Vagina (tissue), 2 donors: ENCODE results near the gene PAPOLB. TPM values are rescaled to one million over a fixed set of nuclear protein-coding genes. Genes with fewer than 3 reads are reported as not detected.
"Not testable (repeated sequence)": the region's sequence is repeated elsewhere in the genome, so short reads cannot be mapped to it uniquely, and the experiment has no call there.

Experiments
- DNase-seq, 2 donors: peaks; one replicate each; pipeline ENCODE4 v3.0.0-alpha.2; 2017; ENCODE audit errors: extremely low spot score in 2 of 2
- H3K27ac ChIP-seq: fragments of 200-600 bp; sonication (generic); one replicate; pipeline ENCODE4 v1.5.1; 2019
- H3K27me3 ChIP-seq: fragments of 200-600 bp; sonication (generic); one replicate; pipeline ENCODE4 v1.5.1; 2019
- H3K36me3 ChIP-seq, 2 donors: fragments of 200-600 bp; sonication (generic); one replicate each; pipeline ENCODE4 v1.5.1; 2017 to 2019
- H3K4me1 ChIP-seq: fragments of 200-600 bp; sonication (generic); one replicate; pipeline ENCODE4 v1.5.1; 2019
- H3K4me3 ChIP-seq, 2 donors: fragments of 200-600 bp; sonication (generic); 1 replicate in 1 of 2; 2 replicates in 1 of 2; pipeline ENCODE4 v1.5.1; 2016 to 2019
- H3K9me3 ChIP-seq: fragments of 200-600 bp; sonication (generic); one replicate; pipeline ENCODE4 v1.5.1; 2019
- POLR2A ChIP-seq, 2 donors: fragments of 450-650 bp; IDR thresholded peaks; one replicate each; pipeline ENCODE4 v1.6.1; 2017; ENCODE audit warnings: antibody characterized with exemption in 2 of 2, mild to moderate bottlenecking in 2 of 2, moderate library complexity in 2 of 2
- POLR2AphosphoS5 ChIP-seq, 2 donors: sonication (generic); formaldehyde crosslinking; IDR thresholded peaks; one replicate each; pipeline ENCODE4 v1.9.0; 2017; ENCODE audit warnings: antibody characterized with exemption in 2 of 2, mild to moderate bottlenecking in 2 of 2, low read depth in 1 of 2; ENCODE audit not compliant: insufficient read depth in 1 of 2
- intact Hi-C: fragments of 100-400 bp; cut with DNase I; formaldehyde crosslinking; loops from one replicate; pipeline ENCODE4 v1.15.1; 2023
- total RNA-seq: library from RNA; depleted of rRNA; stranded (reverse); fragments of >200 nt; gene quantifications from one replicate; pipeline ENCODE4 v1.2.3, GENCODE V29; 2016
- TF ChIP-seq, protein P1 (sequence below), 3 experiments: fragments of 450-650 bp in 2 of 3; fragments of 200-600 bp in 1 of 3; sonication (generic) in 1 of 3; IDR thresholded peaks; one replicate each; pipeline ENCODE4 v1.5.1; 2017 to 2019; ENCODE audit warnings: antibody characterized with exemption in 3 of 3, mild to moderate bottlenecking in 2 of 3, moderate library complexity in 2 of 3

The PAPOLB gene
- total RNA-seq, 1 donor from 2014 or later, result not detected

DNA sequence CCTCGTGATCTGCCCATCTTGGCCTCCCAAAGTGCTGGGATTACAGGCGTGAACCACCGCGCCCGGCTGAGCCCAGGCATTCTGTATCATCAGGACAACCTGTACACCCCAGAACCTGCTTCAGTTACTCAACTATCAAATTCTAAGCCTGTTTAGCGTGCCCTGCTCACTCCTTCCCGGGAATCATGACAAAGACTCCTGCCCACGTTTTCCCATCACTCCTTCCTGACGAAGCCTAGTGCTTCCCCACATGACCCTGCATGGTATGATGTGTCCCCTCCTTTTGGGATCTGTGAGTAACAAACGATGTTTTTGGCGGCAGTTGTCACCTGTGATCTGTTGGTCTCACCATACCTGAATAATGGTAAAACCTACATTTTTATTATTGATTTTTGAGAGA is 33.9 kb upstream of the PAPOLB start:
- H3K27ac ChIP-seq, result no peak overlapping the region
- no peak for DNase-seq

DNA sequence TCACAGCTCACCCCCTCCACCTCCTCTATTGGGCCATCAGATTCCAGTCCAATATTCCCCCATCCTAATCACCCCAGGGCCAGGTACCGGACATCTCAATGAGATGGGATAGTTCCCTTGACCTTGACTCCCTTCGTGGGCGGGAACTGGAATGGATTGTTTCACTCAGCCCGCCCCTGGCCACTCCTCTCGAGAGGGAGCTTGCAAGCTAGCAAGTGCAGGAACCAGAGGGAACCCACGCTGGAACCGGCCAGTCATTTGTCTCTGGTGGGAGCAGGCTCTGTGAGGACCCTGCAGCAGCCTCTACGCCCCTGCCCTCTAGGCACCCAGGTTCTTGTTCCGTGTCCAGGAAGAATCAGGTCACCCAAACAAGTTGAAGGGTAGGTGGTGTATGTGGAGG is 32.7 kb upstream of the PAPOLB start:
- Histone ChIP-seq H3K4me1 (no peaks in the 10 kb centered on the region), H3K4me3 (no peak overlapping the region), H3K27me3 (no peaks in the 10 kb centered on the region), H3K27ac (no peak overlapping the region), H3K9me3 (no peaks in the 10 kb centered on the region), H3K36me3 (no peaks in the 10 kb centered on the region)
- intact Hi-C loops, result no loop called here
- no peak for TF ChIP-seq POLR2AphosphoS5 (IDR thresholded peaks at IDR 0.05; ENCODE audit: insufficient read depth in 1 of 2, low read depth in 1 of 2)
- TF ChIP-seq POLR2A (IDR thresholded peaks at IDR 0.05), result no peak
- TF ChIP-seq, protein P1, sequence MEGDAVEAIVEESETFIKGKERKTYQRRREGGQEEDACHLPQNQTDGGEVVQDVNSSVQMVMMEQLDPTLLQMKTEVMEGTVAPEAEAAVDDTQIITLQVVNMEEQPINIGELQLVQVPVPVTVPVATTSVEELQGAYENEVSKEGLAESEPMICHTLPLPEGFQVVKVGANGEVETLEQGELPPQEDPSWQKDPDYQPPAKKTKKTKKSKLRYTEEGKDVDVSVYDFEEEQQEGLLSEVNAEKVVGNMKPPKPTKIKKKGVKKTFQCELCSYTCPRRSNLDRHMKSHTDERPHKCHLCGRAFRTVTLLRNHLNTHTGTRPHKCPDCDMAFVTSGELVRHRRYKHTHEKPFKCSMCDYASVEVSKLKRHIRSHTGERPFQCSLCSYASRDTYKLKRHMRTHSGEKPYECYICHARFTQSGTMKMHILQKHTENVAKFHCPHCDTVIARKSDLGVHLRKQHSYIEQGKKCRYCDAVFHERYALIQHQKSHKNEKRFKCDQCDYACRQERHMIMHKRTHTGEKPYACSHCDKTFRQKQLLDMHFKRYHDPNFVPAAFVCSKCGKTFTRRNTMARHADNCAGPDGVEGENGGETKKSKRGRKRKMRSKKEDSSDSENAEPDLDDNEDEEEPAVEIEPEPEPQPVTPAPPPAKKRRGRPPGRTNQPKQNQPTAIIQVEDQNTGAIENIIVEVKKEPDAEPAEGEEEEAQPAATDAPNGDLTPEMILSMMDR (IDR thresholded peaks at IDR 0.05), result no peak
- DNase-seq, result no peak

More for the DNA sequence above, 33.9 kb upstream of the PAPOLB start:
- no peaks in the 10 kb centered on the region for H3K4me1 ChIP-seq
- TF ChIP-seq, protein P1 (IDR thresholded peaks at IDR 0.05), result no peak
- TF ChIP-seq POLR2AphosphoS5 (IDR thresholded peaks at IDR 0.05; ENCODE audit: insufficient read depth in 1 of 2, low read depth in 1 of 2) (no peak), POLR2A (IDR thresholded peaks at IDR 0.05) (no peak)
- H3K9me3 ChIP-seq, result no peaks in the 10 kb centered on the region
- no peaks in the 10 kb centered on the region for H3K36me3 ChIP-seq
- intact Hi-C loops, result no loop called here
- no peaks in the 10 kb centered on the region for H3K27me3 ChIP-seq
- H3K4me3 ChIP-seq, result no peak overlapping the region

DNA sequence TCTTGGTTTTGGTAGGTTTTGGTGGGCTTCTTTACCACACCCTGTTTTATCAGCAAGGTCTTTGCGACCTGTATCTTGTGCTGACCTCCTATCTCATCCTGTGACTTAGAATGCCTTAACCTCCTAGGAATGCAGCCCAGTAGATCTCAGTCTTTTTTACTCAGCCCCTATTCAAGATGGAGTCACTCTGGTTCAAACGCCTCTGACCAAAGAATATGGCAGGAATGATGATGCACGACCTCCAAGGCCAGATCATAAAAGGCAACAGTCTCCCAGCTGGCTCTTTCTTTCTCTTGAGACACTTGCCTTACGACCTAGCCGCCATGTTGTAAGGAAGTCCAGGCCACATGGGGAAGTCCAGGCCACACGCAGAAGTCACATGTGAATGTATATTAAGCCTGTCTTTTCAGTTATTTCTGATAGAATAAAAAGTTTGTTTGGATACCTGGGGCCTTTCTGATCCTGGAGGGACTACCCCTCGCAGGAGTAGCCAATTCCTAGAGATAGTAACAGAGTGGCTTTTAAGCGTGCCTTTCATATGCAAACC is 32.2 kb upstream of the PAPOLB start:
- Histone ChIP-seq H3K27me3 (no peaks in the 10 kb centered on the region), H3K4me1 (no peaks in the 10 kb centered on the region), H3K36me3 (no peaks in the 10 kb centered on the region), H3K9me3 (no peaks in the 10 kb centered on the region), H3K4me3 (no peak overlapping the region), H3K27ac (no peak overlapping the region)
- DNase-seq, result no peak
- no peak for TF ChIP-seq POLR2A (IDR thresholded peaks at IDR 0.05)
- TF ChIP-seq, protein P1 (IDR thresholded peaks at IDR 0.05), result no peak
- TF ChIP-seq POLR2AphosphoS5 (IDR thresholded peaks at IDR 0.05; ENCODE audit: insufficient read depth in 1 of 2, low read depth in 1 of 2), result no peak
- intact Hi-C loops, result no loop called here

DNA sequence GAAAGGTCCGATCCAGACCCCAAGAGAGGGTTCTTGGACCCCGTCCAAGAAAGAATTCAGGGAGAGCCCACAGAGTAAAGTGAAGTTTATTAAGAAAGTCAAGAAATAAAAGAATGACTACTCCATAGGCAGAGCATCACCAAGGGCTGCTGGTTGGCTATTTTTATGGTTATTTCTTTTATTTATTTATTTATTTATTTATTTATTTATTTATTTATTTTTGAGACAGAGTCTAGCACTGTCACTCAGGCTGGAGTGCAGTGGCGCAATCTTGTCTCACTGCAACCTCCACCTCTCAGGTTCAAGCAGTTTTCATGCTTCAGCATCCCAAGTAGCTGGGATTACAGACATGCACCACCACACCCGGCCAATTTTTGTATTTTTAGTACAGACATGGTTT is 31.4 kb upstream of the PAPOLB start:
- H3K4me1 ChIP-seq, DNase-seq, H3K27ac ChIP-seq, H3K4me3 ChIP-seq, H3K36me3 ChIP-seq, H3K27me3 ChIP-seq, intact Hi-C loops, H3K9me3 ChIP-seq: not testable (repeated sequence)

DNA sequence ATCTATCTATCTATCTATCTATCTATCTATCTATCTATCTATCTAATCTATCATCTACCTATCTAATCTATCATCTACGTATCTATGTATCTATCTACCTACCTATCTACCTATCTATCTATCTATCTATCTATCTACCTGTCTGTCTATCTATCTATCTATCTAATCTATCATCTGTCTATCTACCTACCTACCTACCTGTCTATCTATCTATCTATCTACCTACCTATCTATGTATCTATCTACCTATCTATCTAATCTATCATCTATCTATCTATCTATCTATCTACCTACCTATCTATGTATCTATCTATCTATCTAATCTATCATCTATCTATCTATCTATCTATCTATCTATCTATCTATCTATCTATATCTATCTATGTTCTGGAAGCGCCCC is 29.7 kb upstream of the PAPOLB start:
- H3K4me1 ChIP-seq, H3K27me3 ChIP-seq, H3K27ac ChIP-seq, DNase-seq, intact Hi-C loops, H3K4me3 ChIP-seq, H3K36me3 ChIP-seq, H3K9me3 ChIP-seq: not testable (repeated sequence)

DNA sequence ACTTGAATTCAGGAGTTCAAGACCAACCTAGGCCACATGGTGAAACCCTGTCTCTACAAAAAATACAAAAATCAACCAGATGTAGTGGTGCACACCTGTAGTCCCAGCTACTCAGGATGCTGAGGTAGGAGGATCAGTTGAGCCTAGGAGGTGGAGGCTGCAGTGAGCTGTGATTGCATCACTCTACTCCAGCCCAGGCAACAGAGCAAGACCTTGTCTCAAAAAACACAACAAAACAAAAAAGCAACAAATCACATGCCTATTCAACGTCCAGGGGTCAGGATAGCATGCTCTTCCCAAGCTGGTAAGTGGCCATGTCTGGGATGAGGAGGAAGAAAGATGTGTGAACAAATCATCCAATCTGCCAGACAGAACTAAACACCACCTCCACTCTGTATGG is 27.9 kb upstream of the PAPOLB start:
- Histone ChIP-seq H3K36me3 (no peaks in the 10 kb centered on the region), H3K4me1 (no peaks in the 10 kb centered on the region), H3K27ac (no peak overlapping the region), H3K4me3 (no peak overlapping the region), H3K27me3 (no peaks in the 10 kb centered on the region), H3K9me3 (no peaks in the 10 kb centered on the region)
- DNase-seq, result no peak
- intact Hi-C loops, result loop anchor here (10.0 kb wide), 1 partner anchor 65 kb away; no protein-coding TSS in a partner anchor
- TF ChIP-seq, protein P1 (IDR thresholded peaks at IDR 0.05), result no peak
- TF ChIP-seq POLR2A (IDR thresholded peaks at IDR 0.05) (no peak), POLR2AphosphoS5 (IDR thresholded peaks at IDR 0.05; ENCODE audit: insufficient read depth in 1 of 2, low read depth in 1 of 2) (no peak)
